Measurements from ENCODE around the gene RAB40B.
"Not testable (repeated sequence)": the region's sequence is repeated elsewhere in the genome, so short reads cannot be mapped to it uniquely, and the experiment has no call there.

The RAB40B gene

DNA sequence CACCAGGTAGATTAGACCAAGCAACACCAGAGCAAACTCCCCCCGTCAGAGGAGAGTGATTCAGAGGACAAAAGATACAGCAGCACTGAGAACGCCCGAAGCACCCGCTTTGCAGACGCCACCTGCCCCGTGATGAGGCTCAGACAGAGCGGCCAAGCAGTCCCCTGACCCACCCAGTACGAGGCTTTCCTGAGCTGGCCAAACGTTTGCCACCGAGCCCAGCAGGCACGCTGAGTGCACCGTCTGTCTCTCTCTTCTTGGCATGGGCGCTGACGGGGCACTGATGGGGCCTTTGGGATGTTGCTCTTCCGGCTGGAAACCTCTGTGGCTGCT is 30.9 kb downstream of the RAB40B start:
- no peak for DNase-seq (ENCODE audit: low read depth)

- DNase-seq (ENCODE audit: low read depth), result no peak
These were observed 31.4 kb downstream of the RAB40B start for GRCh38 chr17:82666931-82667667.

DNA sequence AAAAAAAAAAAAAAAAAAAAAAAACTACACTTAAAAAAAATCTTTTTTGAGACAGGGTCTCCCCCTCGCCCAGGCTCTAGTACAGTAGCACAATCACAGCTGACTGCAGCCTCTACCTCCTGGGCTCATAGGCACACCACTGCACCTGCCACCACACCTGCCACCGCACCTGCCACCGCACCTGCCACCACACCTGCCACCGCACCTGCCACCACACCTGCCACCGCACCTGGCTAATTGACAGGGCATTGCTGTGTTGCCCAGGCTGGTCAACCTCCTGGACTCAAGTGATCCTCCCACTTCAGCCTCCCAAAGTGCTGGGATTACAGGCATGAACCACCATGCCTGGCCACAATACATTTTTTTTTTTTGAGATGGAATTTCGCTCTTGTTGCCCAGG is 32.6 kb downstream of the RAB40B start:
- no peak for DNase-seq (ENCODE audit: low read depth)

- DNase-seq (ENCODE audit: low read depth), result no peak
These were observed 33.3 kb downstream of the RAB40B start for GRCh38 chr17:82665217-82665616.

DNA sequence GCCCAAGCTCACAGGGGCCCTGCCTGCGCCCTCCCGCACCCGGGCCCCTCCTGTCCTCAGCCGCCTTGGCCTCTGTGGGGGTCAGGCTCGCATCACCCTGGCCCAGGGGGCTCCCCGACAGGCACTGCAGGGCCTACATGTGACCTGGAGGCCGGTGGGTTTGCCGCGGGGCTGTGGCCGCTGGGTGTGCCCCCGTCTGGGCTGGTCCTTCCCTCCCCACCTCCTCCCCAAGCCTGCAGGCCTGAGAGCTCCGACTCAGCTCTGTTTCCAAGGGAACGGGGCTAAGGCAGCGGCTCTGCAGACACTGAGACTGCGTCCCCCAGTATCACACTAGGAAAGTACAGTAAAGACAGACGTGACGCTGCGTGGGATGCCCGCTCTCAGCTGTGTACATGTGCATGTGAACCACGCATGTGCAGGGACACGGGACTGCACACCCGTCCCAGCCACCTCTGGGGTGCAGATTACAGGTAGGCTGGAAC is 33.8 kb downstream of the RAB40B start:
- no peak for DNase-seq (ENCODE audit: low read depth)

DNA sequence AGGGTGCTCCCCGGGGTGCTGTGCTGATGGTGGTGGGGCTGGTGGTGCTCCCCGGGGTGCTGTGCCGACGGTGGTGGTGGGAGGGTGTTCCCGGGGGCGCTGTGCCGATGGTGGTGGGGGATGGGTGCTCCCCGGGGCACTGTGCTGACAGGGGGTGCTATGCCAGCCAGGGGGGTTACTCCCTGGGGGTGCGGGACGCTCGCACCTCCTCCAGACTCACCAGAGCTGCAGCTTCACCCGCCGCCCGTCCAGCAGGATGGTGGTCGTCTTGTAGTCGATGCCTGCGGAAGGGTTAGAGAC is 34.3 kb downstream of the RAB40B start:
- no peak for DNase-seq (ENCODE audit: low read depth)

DNA sequence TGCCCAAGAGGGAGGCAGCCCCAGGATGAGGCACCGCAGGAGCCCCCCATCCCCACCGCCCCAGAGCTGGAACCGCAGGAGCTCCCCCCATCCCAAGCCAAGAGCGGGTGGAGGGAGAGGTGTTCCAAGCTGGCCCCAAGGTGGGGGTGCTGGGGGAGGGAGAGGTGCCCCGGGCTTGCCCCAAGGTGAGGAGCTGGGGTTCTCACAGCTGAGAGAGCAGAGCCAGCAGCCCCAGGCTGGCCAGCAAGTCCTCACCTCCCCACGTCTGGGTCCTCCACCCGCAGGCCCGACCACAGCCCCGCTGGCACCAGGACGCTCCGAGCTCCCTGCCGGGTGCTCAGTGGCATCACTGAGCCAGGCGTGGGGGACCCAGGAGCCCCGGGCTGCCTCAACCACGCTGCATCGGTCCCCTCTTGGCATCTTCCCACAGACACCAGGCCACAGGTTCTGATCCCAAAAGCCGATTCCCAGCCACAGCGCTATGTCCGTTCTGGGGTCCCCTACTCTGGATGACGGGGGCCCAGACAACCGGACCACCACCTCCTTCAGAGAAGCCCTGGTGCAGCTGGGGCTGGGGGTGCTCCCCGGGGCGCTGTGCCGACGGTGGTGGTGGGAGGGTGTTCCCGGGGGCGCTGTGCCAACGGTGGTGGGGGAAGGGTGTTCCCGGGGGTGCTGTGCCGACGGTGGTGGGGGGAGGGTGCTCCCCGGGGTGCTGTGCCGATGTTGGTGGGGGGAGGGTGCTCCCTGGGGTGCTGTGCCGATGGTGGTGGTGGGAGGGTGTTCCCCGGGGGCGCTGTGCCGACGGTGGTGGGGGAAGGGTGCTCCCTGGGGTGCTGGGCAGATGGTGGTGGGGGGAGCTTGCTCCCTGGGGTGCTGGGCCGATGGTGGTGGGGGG is 34.9 kb downstream of the RAB40B start:
- DNase-seq (ENCODE audit: low read depth), result no peak

GRCh38 chr17:82662711-82663261 is 35.7 kb downstream of the RAB40B start:
- no peak for DNase-seq (ENCODE audit: low read depth)

GRCh38 chr17:82661717-82662683 is 36.5 kb downstream of the RAB40B start:
- no peak for DNase-seq (ENCODE audit: low read depth)

- DNase-seq (ENCODE audit: low read depth), result no peak
These were observed 38.6 kb downstream of the RAB40B start for GRCh38 chr17:82659886-82660285.

DNA sequence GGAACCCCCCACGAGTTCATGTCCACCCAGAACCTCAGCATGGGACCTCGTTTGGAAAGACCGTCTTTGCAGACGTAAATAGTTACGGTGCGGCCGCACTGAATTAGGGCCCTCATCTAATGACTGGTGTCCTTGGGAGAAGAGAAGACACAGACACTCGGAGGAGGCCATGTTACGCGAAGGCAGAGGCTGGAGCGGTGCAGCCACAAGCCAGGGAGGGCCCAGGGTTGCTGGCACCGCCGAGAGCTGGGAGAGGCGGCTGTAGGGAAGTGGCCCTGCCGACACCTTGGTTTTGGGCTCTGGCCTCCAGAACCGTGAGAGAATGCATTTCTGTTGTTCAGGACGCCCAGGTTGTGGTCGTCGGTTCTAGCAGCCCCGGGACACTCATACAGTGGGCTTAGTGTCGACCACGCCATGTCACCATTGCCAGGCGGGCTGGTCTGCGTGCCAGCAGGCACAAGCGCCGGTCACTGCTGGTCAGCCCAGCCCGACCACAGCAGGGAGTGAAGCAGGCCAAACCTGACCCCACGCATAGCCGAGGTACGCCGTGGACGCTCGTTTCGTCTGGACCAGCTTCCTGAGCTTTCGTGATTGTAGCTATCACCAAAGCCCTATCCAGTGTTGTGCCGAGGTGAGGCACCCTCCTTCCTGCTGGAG is 39.6 kb downstream of the RAB40B start:
- DNase-seq (ENCODE audit: low read depth), result no peak

- no peak for DNase-seq (ENCODE audit: low read depth)
These were observed 40.2 kb downstream of the RAB40B start for GRCh38 chr17:82658331-82658730.

- no peak for DNase-seq (ENCODE audit: low read depth)
These were observed 40.6 kb downstream of the RAB40B start for GRCh38 chr17:82657926-82658325.

- no peak for DNase-seq (ENCODE audit: low read depth)
These were observed 42.2 kb downstream of the RAB40B start for GRCh38 chr17:82656266-82656665.

GRCh38 chr17:82655523-82655922 is 43.0 kb downstream of the RAB40B start:
- DNase-seq (ENCODE audit: low read depth), result no peak

GRCh38 chr17:82655038-82655479 is 43.4 kb downstream of the RAB40B start:
- DNase-seq (ENCODE audit: low read depth), result no peak

DNA sequence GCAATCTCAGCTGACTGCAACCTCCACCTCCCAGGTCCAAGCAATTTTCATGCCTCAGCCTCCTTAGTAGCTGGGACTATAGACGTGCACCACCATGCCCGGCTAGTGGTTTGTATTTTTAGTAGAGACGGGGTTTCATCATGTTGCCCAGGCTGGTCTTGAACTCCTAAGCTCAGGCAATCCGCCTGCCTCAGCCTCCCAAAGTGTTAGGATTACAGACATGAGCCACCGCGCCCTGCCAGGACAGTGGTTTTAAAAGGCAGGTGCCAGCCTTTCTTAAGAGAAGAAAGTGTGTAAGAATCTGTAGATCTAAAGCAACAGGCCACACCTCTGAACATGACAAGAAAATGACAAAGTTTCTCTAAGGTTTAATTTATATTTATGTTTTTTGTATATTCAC is 43.9 kb downstream of the RAB40B start:
- DNase-seq (ENCODE audit: low read depth), result not testable (repeated sequence)

- DNase-seq (ENCODE audit: low read depth), result no peak
These were observed 44.6 kb downstream of the RAB40B start for GRCh38 chr17:82653651-82654528.

DNA sequence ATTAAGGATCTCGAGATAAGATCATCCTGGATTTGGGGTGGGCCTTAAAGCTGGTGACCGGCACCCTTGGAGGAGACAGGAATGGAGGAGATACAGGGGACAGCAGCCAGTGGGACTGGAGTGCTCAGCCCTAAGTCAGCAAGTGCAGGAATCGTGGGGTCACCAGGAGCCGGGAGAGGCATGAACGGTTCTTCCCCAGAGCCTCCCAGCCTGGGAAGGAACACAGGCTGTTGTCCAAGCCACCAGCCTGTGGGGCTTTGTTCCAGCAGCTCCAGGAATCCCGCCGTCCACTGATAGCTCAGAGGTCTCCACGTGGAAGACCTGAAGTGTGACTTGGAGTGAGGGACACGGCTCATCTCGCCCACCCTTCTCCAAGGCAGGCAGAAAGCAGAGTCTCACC is 47.8 kb downstream of the RAB40B start:
- DNase-seq (ENCODE audit: low read depth), result no peak

GRCh38 chr17:82649501-82650261 is 48.8 kb downstream of the RAB40B start:
- no peak for DNase-seq (ENCODE audit: low read depth)
